H9 (cell line): Measurements from ENCODE around the gene RPS8. TPM values are rescaled to one million over a fixed set of nuclear protein-coding genes. Genes with fewer than 3 reads are reported as not detected.

ENCODE experiments used
- DNase-seq: peaks from one replicate; pipeline ENCODE4 v3.0.0-alpha.2; 2017
- H2AFZ ChIP-seq: one replicate; pipeline ENCODE4 v1.6.1; 2013; ENCODE audit warnings: mild to moderate bottlenecking, low read length, control low read depth, moderate library complexity
- H2AK5ac ChIP-seq: 2 replicates; pipeline ENCODE4 v1.6.1; 2013; ENCODE audit warnings: low read length, control low read depth, mixed read lengths; ENCODE audit not compliant: insufficient read length
- H2BK120ac ChIP-seq: one replicate; pipeline ENCODE4 v1.6.1; 2013; ENCODE audit warnings: low read depth, mild to moderate bottlenecking, low read length, control low read depth, inconsistent platforms; ENCODE audit not compliant: poor library complexity, severe bottlenecking
- H2BK12ac ChIP-seq: 2 replicates; pipeline ENCODE4 v1.6.1; 2013; ENCODE audit warnings: low read length, control low read depth, mixed read lengths, low read depth; ENCODE audit not compliant: insufficient read length
- H2BK15ac ChIP-seq: 2 replicates; pipeline ENCODE4 v1.6.1; 2013; ENCODE audit warnings: low read depth, low read length, control low read depth
- H2BK20ac ChIP-seq: one replicate; pipeline ENCODE4 v1.6.1; 2013; ENCODE audit warnings: low read depth, mild to moderate bottlenecking, low read length, control low read depth, inconsistent platforms; ENCODE audit not compliant: poor library complexity, severe bottlenecking
- H2BK5ac ChIP-seq: 2 replicates; pipeline ENCODE4 v1.6.1; 2013; ENCODE audit warnings: low read length, control low read depth, mixed read lengths; ENCODE audit not compliant: insufficient read length
- H3K14ac ChIP-seq: 2 replicates; pipeline ENCODE4 v1.6.1; 2013; ENCODE audit warnings: low read length, control low read depth; ENCODE audit not compliant: insufficient read depth
- H3K18ac ChIP-seq: 2 replicates; pipeline ENCODE4 v1.6.1; 2013; ENCODE audit warnings: low read depth, mild to moderate bottlenecking, mixed read lengths, low read length, control low read depth; ENCODE audit not compliant: insufficient read length
- H3K23ac ChIP-seq: 2 replicates; pipeline ENCODE4 v1.6.1; 2013; ENCODE audit warnings: low read length, control low read depth, mixed read lengths, low read depth; ENCODE audit not compliant: insufficient read length
- H3K23me2 ChIP-seq: 2 replicates; pipeline ENCODE4 v1.6.1; 2013; ENCODE audit warnings: low read depth, mild to moderate bottlenecking, mixed read lengths, low read length, control low read depth; ENCODE audit not compliant: insufficient read length, poor library complexity, severe bottlenecking
- H3K27ac ChIP-seq: 2 replicates; pipeline ENCODE4 v1.5.1; 2013; ENCODE audit warnings: low read length, control low read depth, mixed read lengths, low read depth; ENCODE audit not compliant: insufficient read length
- H3K27me3 ChIP-seq: 2 replicates; pipeline ENCODE4 v1.6.1; 2013; ENCODE audit warnings: low read length, control low read depth, inconsistent platforms; ENCODE audit not compliant: insufficient read depth
- H3K4ac ChIP-seq: 2 replicates; pipeline ENCODE4 v1.6.1; 2013; ENCODE audit warnings: low read depth, mild to moderate bottlenecking, control low read depth, inconsistent platforms, low read length, moderate library complexity
- H3K4me1 ChIP-seq: 2 replicates; pipeline ENCODE4 v1.6.1; 2013; ENCODE audit warnings: low read length, control low read depth, inconsistent platforms; ENCODE audit not compliant: insufficient read depth
- H3K4me2 ChIP-seq: 2 replicates; pipeline ENCODE4 v1.6.1; 2013; ENCODE audit warnings: low read length, control low read depth, mixed read lengths; ENCODE audit not compliant: insufficient read length, insufficient read depth
- H3K56ac ChIP-seq: 2 replicates; pipeline ENCODE4 v1.6.1; 2013; ENCODE audit warnings: low read depth, mild to moderate bottlenecking, mixed read lengths, low read length, control low read depth; ENCODE audit not compliant: insufficient read length
- H3K79me1 ChIP-seq: 2 replicates; pipeline ENCODE4 v1.6.1; 2013; ENCODE audit warnings: low read depth, mild to moderate bottlenecking, moderate library complexity, low read length, control low read depth, inconsistent platforms; ENCODE audit not compliant: insufficient read depth, poor library complexity, severe bottlenecking
- H3K79me2 ChIP-seq: 2 replicates; pipeline ENCODE4 v1.6.1; 2013; ENCODE audit warnings: low read length, control low read depth, inconsistent platforms; ENCODE audit not compliant: insufficient read depth
- H3K9ac ChIP-seq: 2 replicates; pipeline ENCODE4 v1.6.1; 2013; ENCODE audit warnings: low read length, control low read depth, mixed read lengths; ENCODE audit not compliant: insufficient read length; ENCODE audit errors: extremely low read depth
- H3K9me3 ChIP-seq: one replicate; pipeline ENCODE4 v1.6.1; 2013; ENCODE audit warnings: low read depth, low read length, inconsistent platforms; ENCODE audit not compliant: control insufficient read depth
- H3T11ph ChIP-seq: one replicate; pipeline ENCODE4 v1.6.1; 2013; ENCODE audit warnings: mild to moderate bottlenecking, low read length, control low read depth, inconsistent platforms
- H4K20me1 ChIP-seq: one replicate; pipeline ENCODE4 v1.6.1; 2013; ENCODE audit not compliant: control insufficient read depth, insufficient read length, insufficient read depth
- H4K5ac ChIP-seq: 2 replicates; pipeline ENCODE4 v1.6.1; 2013; ENCODE audit warnings: low read depth, mild to moderate bottlenecking, mixed read lengths, low read length, control low read depth; ENCODE audit not compliant: insufficient read length
- H4K8ac ChIP-seq: replicated peaks from 2 replicates; pipeline ENCODE4 v1.6.1; 2013; ENCODE audit warnings: low read length, control low read depth, mixed read lengths, low read depth; ENCODE audit not compliant: insufficient read length
- H4K91ac ChIP-seq: 2 replicates; pipeline ENCODE4 v1.6.1; 2013; ENCODE audit warnings: low read depth, mild to moderate bottlenecking, moderate library complexity, mixed read lengths, low read length, control low read depth; ENCODE audit not compliant: insufficient read length
- H3K27ac Mint-ChIP-seq, 3 experiments: 2 replicates in 2 of 3; 3 replicates in 1 of 3; pipeline ENCODE4 v1.8.0; 2020 to 2021; ENCODE audit warnings: mixed read lengths in 3 of 3, mild to moderate bottlenecking in 1 of 3, moderate library complexity in 1 of 3
- H3K27me3 Mint-ChIP-seq: 2 replicates; pipeline ENCODE4 v1.8.0; 2021; ENCODE audit warnings: low read depth, mild to moderate bottlenecking, moderate library complexity, mixed read lengths
- H3K36me3 Mint-ChIP-seq, 3 experiments: 2 replicates in 2 of 3; 3 replicates in 1 of 3; pipeline ENCODE4 v1.8.0; 2020 to 2021; ENCODE audit warnings: low read depth in 3 of 3, mixed read lengths in 3 of 3; ENCODE audit not compliant: insufficient read depth in 1 of 3
- H3K4me1 Mint-ChIP-seq, 2 experiments: 2 replicates each; pipeline ENCODE4 v1.8.0; 2020; ENCODE audit warnings: mixed read lengths in 2 of 2
- H3K4me3 Mint-ChIP-seq, 2 experiments: 2 replicates in 1 of 2; 3 replicates in 1 of 2; pipeline ENCODE4 v1.8.0; 2020 to 2021; ENCODE audit warnings: mild to moderate bottlenecking in 2 of 2, mixed read lengths in 2 of 2, moderate library complexity in 1 of 2
- H3K9me3 Mint-ChIP-seq, 2 experiments: 2 replicates in 1 of 2; 3 replicates in 1 of 2; pipeline ENCODE4 v1.8.0; 2020; ENCODE audit warnings: mild to moderate bottlenecking in 2 of 2, mixed read lengths in 2 of 2, moderate library complexity in 1 of 2
- WGBS: extraction: QIAGEN DNeasy Blood & Tissue Kit; methylation state at CpG from one replicate; pipeline ENCODE4 v1.1.7; 2013; ENCODE audit warnings: missing lambda C conversion rate, low lambda C conversion rate, mixed read lengths; ENCODE audit not compliant: insufficient read length; ENCODE audit errors: extremely low coverage; 5-methylcytosine and 5-hydroxymethylcytosine counted together
- total RNA-seq: library from RNA; stranded (reverse); gene quantifications from 2 replicates; pipeline ENCODE4 v1.2.1, GENCODE V29; 2021
- TF ChIP-seq, protein P1 (sequence below): fragments of 200-600 bp; sonication (generic); conservative IDR thresholded peaks from 3 replicates; pipeline ENCODE4 v1.8.0; 2021; ENCODE audit warnings: antibody characterized with exemption, mild to moderate bottlenecking

The RPS8 gene
- total RNA-seq, 1 experiment from 2014 or later: 2,591 TPM

DNA sequence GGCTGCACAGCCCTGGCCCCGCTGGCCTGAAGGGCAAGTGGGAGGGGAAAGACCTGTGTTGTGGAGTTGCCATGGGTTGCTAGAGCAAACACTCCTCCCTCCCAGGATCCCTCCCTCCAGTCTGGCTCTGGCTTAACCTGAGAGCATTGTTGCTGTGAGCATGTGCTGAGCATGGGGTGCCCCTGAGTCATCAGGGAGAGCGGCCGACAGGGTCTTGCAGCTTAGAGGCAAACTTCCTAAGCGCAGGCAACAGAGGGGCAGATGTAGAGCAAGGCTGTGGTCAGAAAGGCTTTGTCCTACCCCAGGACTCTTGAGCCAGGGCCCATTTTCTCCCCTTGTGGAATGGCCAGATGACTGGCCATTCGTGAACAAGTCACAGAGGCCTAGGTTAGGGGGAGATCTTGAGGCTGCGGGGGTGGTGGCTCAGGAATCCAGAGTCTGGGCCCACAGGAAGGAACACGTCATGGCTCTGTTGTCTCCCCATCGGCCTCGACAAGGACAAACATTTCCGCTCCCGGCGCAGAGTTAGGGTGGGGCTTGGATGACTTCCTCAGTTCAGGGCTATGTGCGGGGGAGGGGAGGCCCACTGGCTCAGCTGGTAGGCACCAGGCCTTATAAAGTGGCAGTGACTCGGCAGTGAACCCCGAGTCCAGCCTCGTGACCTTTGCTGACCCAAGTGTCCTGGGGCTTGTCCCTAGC is 32.2 kb downstream of the RPS8 start:
- no peak overlapping the region for H3K23ac ChIP-seq
- peaks cover 10% of the 10 kb centered on the region; the same call in 1 of the 2 replicates for H3K4me1 ChIP-seq
- no peak overlapping the region for H4K8ac ChIP-seq
- no peaks in the 10 kb centered on the region for H4K20me1 ChIP-seq
- peak overlapping the region; percentile 32 for H2BK5ac ChIP-seq
- H3K14ac ChIP-seq: peak overlapping the region; percentile 89
- H3K4ac ChIP-seq: peak overlapping the region; percentile 72
- peak overlapping the region; percentile 47 for H3T11ph ChIP-seq
- H3K18ac ChIP-seq: peak overlapping the region; percentile 91
- H3K27me3 ChIP-seq: no peaks in the 10 kb centered on the region
- no peaks in the 10 kb centered on the region for H3K79me1 ChIP-seq
- peak overlapping the region; percentile 51 for H3K9ac ChIP-seq
- H2BK15ac ChIP-seq: no peak overlapping the region
- no peak overlapping the region for H2BK20ac ChIP-seq
- peak; percentile 97 for DNase-seq
- peak overlapping the region; percentile 7 for H2AK5ac ChIP-seq
- H3K23me2 ChIP-seq: peaks cover 3% of the 10 kb centered on the region
- peak overlapping the region; percentile 69 for H2BK12ac ChIP-seq
- Mint-ChIP-seq H3K9me3 (no peaks in the 10 kb centered on the region), H3K27ac (peak overlapping the region; percentile 95 to 100 (median 96)), H3K36me3 (peaks cover 3 to 33% (median 26%) of the 10 kb centered on the region in 3 experiments; a peak in 6 of 7 replicates), H3K4me3 (peak overlapping the region; percentile 21 to 58; a peak in 3 of 5 replicates), H3K27me3 (no peaks in the 10 kb centered on the region; the same call in 1 of the 2 replicates), H3K4me1 (peaks cover 31% of the 10 kb centered on the region in 2 experiments)
- no CpG with 5 or more reads among the region's 16 CpGs for WGBS
- no peaks in the 10 kb centered on the region for H3K9me3 ChIP-seq
- H3K27ac ChIP-seq: peak overlapping the region; percentile 85
- H2BK120ac ChIP-seq: peak overlapping the region; percentile 82
- H2AFZ ChIP-seq: no peak overlapping the region
- H4K5ac ChIP-seq: peak overlapping the region; percentile 35
- TF ChIP-seq, protein P1, sequence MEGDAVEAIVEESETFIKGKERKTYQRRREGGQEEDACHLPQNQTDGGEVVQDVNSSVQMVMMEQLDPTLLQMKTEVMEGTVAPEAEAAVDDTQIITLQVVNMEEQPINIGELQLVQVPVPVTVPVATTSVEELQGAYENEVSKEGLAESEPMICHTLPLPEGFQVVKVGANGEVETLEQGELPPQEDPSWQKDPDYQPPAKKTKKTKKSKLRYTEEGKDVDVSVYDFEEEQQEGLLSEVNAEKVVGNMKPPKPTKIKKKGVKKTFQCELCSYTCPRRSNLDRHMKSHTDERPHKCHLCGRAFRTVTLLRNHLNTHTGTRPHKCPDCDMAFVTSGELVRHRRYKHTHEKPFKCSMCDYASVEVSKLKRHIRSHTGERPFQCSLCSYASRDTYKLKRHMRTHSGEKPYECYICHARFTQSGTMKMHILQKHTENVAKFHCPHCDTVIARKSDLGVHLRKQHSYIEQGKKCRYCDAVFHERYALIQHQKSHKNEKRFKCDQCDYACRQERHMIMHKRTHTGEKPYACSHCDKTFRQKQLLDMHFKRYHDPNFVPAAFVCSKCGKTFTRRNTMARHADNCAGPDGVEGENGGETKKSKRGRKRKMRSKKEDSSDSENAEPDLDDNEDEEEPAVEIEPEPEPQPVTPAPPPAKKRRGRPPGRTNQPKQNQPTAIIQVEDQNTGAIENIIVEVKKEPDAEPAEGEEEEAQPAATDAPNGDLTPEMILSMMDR: no peak
- peak overlapping the region; percentile 68 for H4K91ac ChIP-seq
- H3K4me2 ChIP-seq: peak overlapping the region; percentile 29
- H3K79me2 ChIP-seq: no peaks in the 10 kb centered on the region
- H3K56ac ChIP-seq: no peak overlapping the region
